GM23338 (cell line): ENCODE measurements around the gene MAPKAPK2. TPM values are rescaled to one million over a fixed set of nuclear protein-coding genes. Genes with fewer than 3 reads are reported as not detected.

Experiments used
- ATAC-seq: fragments of 200-7000 bp; cut with Tn5 transposase; 3 replicates; pipeline ENCODE4 v1.9.1; 2020
- DNase-seq: peaks from one replicate; pipeline ENCODE4 v3.0.0-alpha.2; 2015; ENCODE audit warnings: low spot score
- H2AFZ ChIP-seq: fragments of 200-600 bp; sonication (generic); 2 replicates; pipeline ENCODE4 v1.8.0; 2016; ENCODE audit warnings: antibody characterized with exemption, mild to moderate bottlenecking, moderate library complexity
- H3F3A ChIP-seq: fragments of 200-600 bp; sonication (generic); replicated peaks from 2 replicates; pipeline ENCODE4 v1.8.0; 2017; ENCODE audit warnings: antibody characterized with exemption, mixed run types, low read depth
- H3K27ac ChIP-seq: fragments of 200-600 bp; sonication (generic); 2 replicates; pipeline ENCODE4 v1.6.1; 2016; ENCODE audit warnings: low read depth
- H3K27me3 ChIP-seq: fragments of 200-600 bp; sonication (generic); 2 replicates; pipeline ENCODE4 v1.8.0; 2016; ENCODE audit warnings: mild to moderate bottlenecking, mixed run types, moderate library complexity; ENCODE audit not compliant: insufficient read depth
- H3K36me3 ChIP-seq: fragments of 200-600 bp; sonication (generic); 2 replicates; pipeline ENCODE4 v1.8.0; 2016; ENCODE audit warnings: mild to moderate bottlenecking; ENCODE audit not compliant: insufficient read depth
- H3K4me1 ChIP-seq: fragments of 200-600 bp; sonication (generic); 2 replicates; pipeline ENCODE4 v1.8.0; 2016; ENCODE audit warnings: mild to moderate bottlenecking, moderate library complexity; ENCODE audit not compliant: insufficient read depth
- H3K4me2 ChIP-seq: fragments of 200-600 bp; sonication (generic); 2 replicates; pipeline ENCODE4 v1.7.1; 2017; ENCODE audit warnings: mixed run types
- H3K4me3 ChIP-seq: fragments of 200-600 bp; sonication (generic); 2 replicates; pipeline ENCODE4 v1.6.1; 2016; ENCODE audit warnings: mixed run types
- H3K79me2 ChIP-seq: fragments of 200-600 bp; sonication (generic); replicated peaks from 2 replicates; pipeline ENCODE4 v1.8.0; 2017; ENCODE audit warnings: mild to moderate bottlenecking; ENCODE audit not compliant: insufficient read depth
- H3K9me2 ChIP-seq: fragments of 200-600 bp; sonication (generic); 2 replicates; pipeline ENCODE4 v1.8.0; 2017; ENCODE audit not compliant: insufficient read depth
- H4K20me1 ChIP-seq: fragments of 200-600 bp; sonication (generic); replicated peaks from 2 replicates; pipeline ENCODE4 v1.8.0; 2017; ENCODE audit warnings: mild to moderate bottlenecking; ENCODE audit not compliant: insufficient read depth
- H3K27ac Mint-ChIP-seq: 2 replicates; pipeline ENCODE4 v1.8.0; 2020; ENCODE audit warnings: inconsistent platforms, mild to moderate bottlenecking, moderate library complexity, mixed read lengths
- H3K27me3 Mint-ChIP-seq: 3 replicates; pipeline ENCODE4 v1.8.0; 2022; ENCODE audit warnings: low read depth, mild to moderate bottlenecking, moderate library complexity, mixed read lengths, inconsistent platforms; ENCODE audit not compliant: insufficient read depth, poor library complexity
- H3K36me3 Mint-ChIP-seq: 3 replicates; pipeline ENCODE4 v1.8.0; 2021; ENCODE audit warnings: low read depth, mild to moderate bottlenecking, inconsistent platforms, moderate library complexity, mixed read lengths
- H3K4me1 Mint-ChIP-seq: 3 replicates; pipeline ENCODE4 v1.8.0; 2020; ENCODE audit warnings: mild to moderate bottlenecking, inconsistent platforms, mixed read lengths
- H3K4me3 Mint-ChIP-seq: 3 replicates; pipeline ENCODE4 v1.8.0; 2021; ENCODE audit warnings: moderate library complexity, mild to moderate bottlenecking, inconsistent platforms, mixed read lengths
- H3K9me3 Mint-ChIP-seq: 3 replicates; pipeline ENCODE4 v1.8.0; 2020; ENCODE audit warnings: moderate library complexity, mild to moderate bottlenecking, inconsistent platforms, mixed read lengths
- CREB1 ChIP-seq: fragments of 250-450 bp; sonication (Bioruptor Pico); IDR thresholded peaks from 2 replicates; pipeline ENCODE4 v1.5.0; 2020; ENCODE audit warnings: low read depth, mild to moderate bottlenecking, moderate library complexity
- CTCF ChIP-seq, 2 experiments: fragments of 200-600 bp in 1 of 2; sonication (generic) in 1 of 2; conservative IDR thresholded peaks; 2 replicates each; pipeline versions ENCODE4 v1.5.1 to v1.6.1; 2016 to 2017; ENCODE audit warnings: antibody characterized with exemption in 2 of 2, low read depth in 2 of 2, mild to moderate bottlenecking in 2 of 2, moderate library complexity in 1 of 2
- REST ChIP-seq: IDR thresholded peaks from one replicate; pipeline ENCODE4 v1.6.1; 2018; ENCODE audit warnings: antibody characterized with exemption; ENCODE audit not compliant: unreplicated experiment
- ZNF114 ChIP-seq: fragments of 250-450 bp; sonication (Bioruptor Pico); IDR thresholded peaks from 2 replicates; pipeline ENCODE4 v1.5.0; 2020; ENCODE audit warnings: mild to moderate bottlenecking, moderate library complexity
- polyA plus RNA-seq: library from polyadenylated mRNA; unstranded; fragments of >200 nt; fragmentation: Nextera tagmentation; extraction: Ambion mirVana; gene quantifications from 2 replicates; pipeline ENCODE4 v1.2.1, GENCODE V29; 2016
- total RNA-seq: library from RNA; depleted of rRNA; stranded (reverse); fragments of >200 nt; shearing (Covaris generic); gene quantifications from 2 replicates; pipeline ENCODE4 v1.2.3, GENCODE V29; 2014

Gene MAPKAPK2
- total and polyA plus RNA-seq, 2 experiments from 2014 or later, result 10.1 to 30.4 TPM

GRCh38 chr1:206725109-206725963 lies 40.6 kb downstream of the MAPKAPK2 start:
- Mint-ChIP-seq H3K27ac (no peak overlapping the region), H3K4me1 (peaks cover 27% of the 10 kb centered on the region), H3K4me3 (no peak overlapping the region), H3K36me3 (peaks cover 3% of the 10 kb centered on the region; the same call in 2 of the 3 replicates), H3K9me3 (no peaks in the 10 kb centered on the region), H3K27me3 (peaks cover 6% of the 10 kb centered on the region)
- H3K4me3 ChIP-seq, result no peak overlapping the region
- H3K9me2 ChIP-seq, result no peaks in the 10 kb centered on the region
- peaks cover 32% of the 10 kb centered on the region for H4K20me1 ChIP-seq
- no peaks in the 10 kb centered on the region for H3K27me3 ChIP-seq
- TF ChIP-seq CTCF (conservative IDR thresholded peaks at IDR 0.05; ENCODE audit: low read depth in 2 of 2) (peak; percentile 75 to 77), ZNF114 (CRISPR knock-in tag) (no peak), CREB1 (no peak)
- no peak overlapping the region for H3K27ac ChIP-seq
- peaks cover 33% of the 10 kb centered on the region for H3K79me2 ChIP-seq
- H3K4me2 ChIP-seq, result no peak overlapping the region
- H3F3A ChIP-seq, result no peaks in the 10 kb centered on the region
- H2AFZ ChIP-seq, result no peak overlapping the region
- ATAC-seq (peak; percentile 62), DNase-seq (peak; percentile 81)
- H3K36me3 ChIP-seq, result no peaks in the 10 kb centered on the region
- H3K4me1 ChIP-seq, result peaks cover 19% of the 10 kb centered on the region

GRCh38 chr1:206727981-206728696 lies 43.4 kb downstream of the MAPKAPK2 start:
- Mint-ChIP-seq H3K4me3 (no peak overlapping the region), H3K4me1 (peaks cover 18% of the 10 kb centered on the region), H3K36me3 (peaks cover 17% of the 10 kb centered on the region), H3K27me3 (peaks cover 5% of the 10 kb centered on the region), H3K27ac (no peak overlapping the region; the same call in 1 of the 2 replicates), H3K9me3 (no peaks in the 10 kb centered on the region)
- H3K4me1 ChIP-seq, result peaks cover 18% of the 10 kb centered on the region
- ATAC-seq (no peak), DNase-seq (no peak)
- H3K79me2 ChIP-seq, result peaks cover 20% of the 10 kb centered on the region; the same call in 1 of the 2 replicates
- H3F3A ChIP-seq, result no peaks in the 10 kb centered on the region
- H3K4me2 ChIP-seq, result no peak overlapping the region
- H3K4me3 ChIP-seq, result no peak overlapping the region
- no peak overlapping the region for H2AFZ ChIP-seq
- peaks cover 32% of the 10 kb centered on the region for H4K20me1 ChIP-seq
- H3K36me3 ChIP-seq, result no peaks in the 10 kb centered on the region; the same call in 1 of the 2 replicates
- no peak overlapping the region for H3K27ac ChIP-seq
- H3K27me3 ChIP-seq, result no peaks in the 10 kb centered on the region
- H3K9me2 ChIP-seq, result no peaks in the 10 kb centered on the region
- TF ChIP-seq REST, result no peak
- no peak for TF ChIP-seq CTCF (conservative IDR thresholded peaks at IDR 0.05; ENCODE audit: low read depth in 2 of 2)
